GM23248 (cell line): ENCODE measurements around the gene CCDC32.

Experiments used
- EZH2 ChIP-seq: fragments of 200-600 bp; sonication (generic); IDR thresholded peaks from 2 replicates; pipeline ENCODE4 v1.6.1; 2018; ENCODE audit warnings: antibody characterized with exemption, mild to moderate bottlenecking; ENCODE audit not compliant: insufficient read depth, poor library complexity, severe bottlenecking
- EZH2phosphoT487 ChIP-seq: fragments of 200-600 bp; sonication (generic); IDR thresholded peaks from 2 replicates; pipeline ENCODE4 v1.6.1; 2018; ENCODE audit warnings: antibody characterized with exemption, moderate library complexity, mild to moderate bottlenecking, low read depth; ENCODE audit not compliant: insufficient read depth

DNA sequence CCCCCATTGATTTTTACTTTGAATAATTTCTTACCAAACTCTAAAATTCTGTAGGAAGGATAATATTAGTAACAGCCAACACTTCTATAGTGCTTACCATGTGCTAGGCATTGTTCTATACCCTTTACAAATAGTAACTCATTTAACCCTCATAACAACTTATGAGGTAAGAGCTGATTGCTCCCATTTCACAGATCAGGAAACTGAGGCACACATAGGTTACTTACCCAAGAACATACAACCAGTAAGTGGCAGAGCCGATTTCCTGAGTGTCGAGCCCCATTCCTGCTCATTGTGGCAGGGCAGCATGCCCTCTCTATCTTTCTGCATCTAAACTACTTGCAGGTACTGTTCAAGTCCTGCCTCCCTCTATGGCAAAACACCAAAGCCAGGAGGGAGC lies 9.0 kb downstream of the CCDC32 start:
- no peak for TF ChIP-seq EZH2
- no peak for TF ChIP-seq EZH2phosphoT487
